Activated naive CD4-positive, alpha-beta T cell treated with anti-CD3 and anti-CD28 coated beads, Interleukin-2, amount 50 U/mL, for 16 hours (primary cell): Measurements from ENCODE around the gene NRG3.

Experiments used
- DNase-seq: peaks from one replicate; pipeline ENCODE4 v3.0.0-alpha.2; 2020

NRG3 gene

GRCh38 chr10:82742898-82743297, 867.9 kb downstream of the NRG3 start:
- no peak for DNase-seq

GRCh38 chr10:82750538-82750937, 875.5 kb downstream of the NRG3 start:
- DNase-seq = no peak

- DNase-seq = no peak
These were observed 882.4 kb downstream of the NRG3 start for GRCh38 chr10:82757397-82757796.

- DNase-seq = no peak
These were observed 882.9 kb downstream of the NRG3 start for GRCh38 chr10:82757901-82758300.

GRCh38 chr10:82759050-82759449, 884.1 kb downstream of the NRG3 start:
- no peak for DNase-seq

- no peak for DNase-seq
These were observed 887.6 kb downstream of the NRG3 start for GRCh38 chr10:82762641-82763040.

- DNase-seq = no peak
These were observed 893.0 kb downstream of the NRG3 start for GRCh38 chr10:82768040-82768439.

- DNase-seq = no peak
These were observed 903.9 kb downstream of the NRG3 start for GRCh38 chr10:82778908-82779307.

GRCh38 chr10:82796510-82796909, 921.5 kb downstream of the NRG3 start:
- DNase-seq = no peak

GRCh38 chr10:82801289-82801688, 926.3 kb downstream of the NRG3 start:
- DNase-seq = no peak

- no peak for DNase-seq
These were observed 936.6 kb downstream of the NRG3 start for GRCh38 chr10:82811621-82812020.

GRCh38 chr10:82813856-82814255, 938.9 kb downstream of the NRG3 start:
- DNase-seq = no peak

- DNase-seq = no peak
These were observed 939.6 kb downstream of the NRG3 start for GRCh38 chr10:82814635-82815034.

GRCh38 chr10:82815680-82816079, 940.7 kb downstream of the NRG3 start:
- DNase-seq = no peak

- no peak for DNase-seq
These were observed 942.9 kb downstream of the NRG3 start for GRCh38 chr10:82817676-82818422.

- DNase-seq = no peak
These were observed 946.0 kb downstream of the NRG3 start for GRCh38 chr10:82821043-82821442.

- no peak for DNase-seq
These were observed 951.1 kb downstream of the NRG3 start for GRCh38 chr10:82826132-82826531.

- no peak for DNase-seq
These were observed 952.9 kb downstream of the NRG3 start for GRCh38 chr10:82827901-82828300.

- no peak for DNase-seq
These were observed 972.2 kb downstream of the NRG3 start for GRCh38 chr10:82847242-82847641.

- no peak for DNase-seq
These were observed 975.2 kb downstream of the NRG3 start for GRCh38 chr10:82850191-82850590.

- no peak for DNase-seq
These were observed 982.1 kb downstream of the NRG3 start for GRCh38 chr10:82856957-82857613.

- no peak for DNase-seq
These were observed 986.9 kb downstream of the NRG3 start for GRCh38 chr10:82861889-82862288.

- DNase-seq = no peak
These were observed 990.4 kb downstream of the NRG3 start for GRCh38 chr10:82865366-82865765.

GRCh38 chr10:82866424-82867020, 991.5 kb downstream of the NRG3 start:
- DNase-seq = no peak
